Measurements from ENCODE around the gene COL11A2.

DNA sequence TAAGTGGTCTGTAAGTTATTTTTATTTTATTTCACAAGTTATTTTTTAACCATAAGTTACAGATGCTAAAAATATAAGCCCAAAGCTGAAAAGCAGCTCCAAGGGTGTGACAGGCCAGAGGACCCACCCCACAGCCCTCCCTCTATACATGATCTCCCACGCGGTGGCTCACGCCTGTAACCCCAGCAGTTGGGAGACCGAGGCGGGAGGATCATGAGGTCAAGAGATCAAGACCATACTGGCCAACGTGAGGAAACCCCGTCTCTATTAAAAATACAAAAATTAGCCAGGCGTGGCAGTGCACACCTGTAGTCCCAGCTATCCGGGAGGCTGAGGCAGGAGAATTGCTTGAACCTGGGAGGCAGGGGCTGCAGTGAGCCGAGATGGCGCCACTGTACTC, 32.2 kb downstream of the COL11A2 start:
- TF ChIP-seq, protein P1, sequence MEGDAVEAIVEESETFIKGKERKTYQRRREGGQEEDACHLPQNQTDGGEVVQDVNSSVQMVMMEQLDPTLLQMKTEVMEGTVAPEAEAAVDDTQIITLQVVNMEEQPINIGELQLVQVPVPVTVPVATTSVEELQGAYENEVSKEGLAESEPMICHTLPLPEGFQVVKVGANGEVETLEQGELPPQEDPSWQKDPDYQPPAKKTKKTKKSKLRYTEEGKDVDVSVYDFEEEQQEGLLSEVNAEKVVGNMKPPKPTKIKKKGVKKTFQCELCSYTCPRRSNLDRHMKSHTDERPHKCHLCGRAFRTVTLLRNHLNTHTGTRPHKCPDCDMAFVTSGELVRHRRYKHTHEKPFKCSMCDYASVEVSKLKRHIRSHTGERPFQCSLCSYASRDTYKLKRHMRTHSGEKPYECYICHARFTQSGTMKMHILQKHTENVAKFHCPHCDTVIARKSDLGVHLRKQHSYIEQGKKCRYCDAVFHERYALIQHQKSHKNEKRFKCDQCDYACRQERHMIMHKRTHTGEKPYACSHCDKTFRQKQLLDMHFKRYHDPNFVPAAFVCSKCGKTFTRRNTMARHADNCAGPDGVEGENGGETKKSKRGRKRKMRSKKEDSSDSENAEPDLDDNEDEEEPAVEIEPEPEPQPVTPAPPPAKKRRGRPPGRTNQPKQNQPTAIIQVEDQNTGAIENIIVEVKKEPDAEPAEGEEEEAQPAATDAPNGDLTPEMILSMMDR (IDR thresholded peaks at IDR 0.05): no peak
- TF ChIP-seq, protein P2, sequence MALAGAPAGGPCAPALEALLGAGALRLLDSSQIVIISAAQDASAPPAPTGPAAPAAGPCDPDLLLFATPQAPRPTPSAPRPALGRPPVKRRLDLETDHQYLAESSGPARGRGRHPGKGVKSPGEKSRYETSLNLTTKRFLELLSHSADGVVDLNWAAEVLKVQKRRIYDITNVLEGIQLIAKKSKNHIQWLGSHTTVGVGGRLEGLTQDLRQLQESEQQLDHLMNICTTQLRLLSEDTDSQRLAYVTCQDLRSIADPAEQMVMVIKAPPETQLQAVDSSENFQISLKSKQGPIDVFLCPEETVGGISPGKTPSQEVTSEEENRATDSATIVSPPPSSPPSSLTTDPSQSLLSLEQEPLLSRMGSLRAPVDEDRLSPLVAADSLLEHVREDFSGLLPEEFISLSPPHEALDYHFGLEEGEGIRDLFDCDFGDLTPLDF (CRISPR knock-in tag; IDR thresholded peaks at IDR 0.05): no peak
- TF ChIP-seq, protein P3, sequence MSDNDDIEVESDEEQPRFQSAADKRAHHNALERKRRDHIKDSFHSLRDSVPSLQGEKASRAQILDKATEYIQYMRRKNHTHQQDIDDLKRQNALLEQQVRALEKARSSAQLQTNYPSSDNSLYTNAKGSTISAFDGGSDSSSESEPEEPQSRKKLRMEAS (CRISPR knock-in tag; IDR thresholded peaks at IDR 0.05): no peak
- TF ChIP-seq ZNF671 (CRISPR knock-in tag; IDR thresholded peaks at IDR 0.05): no peak
- no peak for TF ChIP-seq NFYB (CRISPR knock-in tag; conservative IDR thresholded peaks at IDR 0.05; ENCODE audit: low read depth)
- TF ChIP-seq, protein P4, sequence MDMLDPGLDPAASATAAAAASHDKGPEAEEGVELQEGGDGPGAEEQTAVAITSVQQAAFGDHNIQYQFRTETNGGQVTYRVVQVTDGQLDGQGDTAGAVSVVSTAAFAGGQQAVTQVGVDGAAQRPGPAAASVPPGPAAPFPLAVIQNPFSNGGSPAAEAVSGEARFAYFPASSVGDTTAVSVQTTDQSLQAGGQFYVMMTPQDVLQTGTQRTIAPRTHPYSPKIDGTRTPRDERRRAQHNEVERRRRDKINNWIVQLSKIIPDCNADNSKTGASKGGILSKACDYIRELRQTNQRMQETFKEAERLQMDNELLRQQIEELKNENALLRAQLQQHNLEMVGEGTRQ (CRISPR knock-in tag; IDR thresholded peaks at IDR 0.05): no peak
- TF ChIP-seq JUN (CRISPR knock-in tag; IDR thresholded peaks at IDR 0.05): no peak
